ENCODE results near the gene RIC3.
"Not testable (repeated sequence)": the region's sequence is repeated elsewhere in the genome, so short reads cannot be mapped to it uniquely, and the experiment has no call there.

Gene RIC3

DNA sequence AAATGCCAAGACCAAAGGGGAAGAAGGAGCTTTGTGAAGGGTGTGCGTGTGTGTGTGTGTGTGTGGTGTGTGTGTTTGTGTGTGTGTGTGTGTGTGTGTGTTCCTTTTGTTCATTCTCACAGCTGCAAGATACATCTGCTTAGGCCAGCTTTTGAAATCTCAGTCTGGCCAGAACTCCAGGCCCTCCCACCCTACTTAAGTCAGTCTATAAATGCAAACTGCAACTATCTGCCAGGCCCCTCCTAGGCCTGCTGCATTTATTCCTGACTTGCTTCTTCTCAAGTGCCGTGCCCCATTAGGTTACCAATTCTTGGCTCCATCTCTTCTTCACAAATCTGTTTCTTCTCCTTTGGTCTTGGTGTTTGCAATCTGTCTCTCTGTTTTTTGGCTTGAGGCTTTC is 21.6 kb upstream of the RIC3 start:
- DNase-seq (ENCODE audit: low read depth in 2 of 2) = no peak

DNA sequence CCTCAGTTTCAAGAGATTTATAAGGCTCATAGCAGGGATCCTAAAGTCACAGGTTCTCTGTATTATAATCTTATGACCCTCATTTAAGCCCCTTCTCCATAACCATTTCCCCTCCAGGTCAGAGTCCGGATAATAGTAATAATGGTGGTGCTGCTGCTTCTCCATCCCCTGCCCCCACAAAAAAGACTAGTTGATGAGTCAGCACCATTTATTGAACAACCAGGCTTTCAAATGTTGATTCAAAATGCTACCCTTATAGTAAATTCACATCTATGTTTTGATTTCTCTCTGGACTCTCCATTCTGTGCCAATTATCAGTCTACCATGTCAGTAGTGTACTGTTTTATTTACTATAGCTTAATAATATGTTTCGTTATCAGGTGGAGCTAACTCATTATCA is 17.6 kb upstream of the RIC3 start:
- no peak for DNase-seq (ENCODE audit: low read depth in 2 of 2)

DNA sequence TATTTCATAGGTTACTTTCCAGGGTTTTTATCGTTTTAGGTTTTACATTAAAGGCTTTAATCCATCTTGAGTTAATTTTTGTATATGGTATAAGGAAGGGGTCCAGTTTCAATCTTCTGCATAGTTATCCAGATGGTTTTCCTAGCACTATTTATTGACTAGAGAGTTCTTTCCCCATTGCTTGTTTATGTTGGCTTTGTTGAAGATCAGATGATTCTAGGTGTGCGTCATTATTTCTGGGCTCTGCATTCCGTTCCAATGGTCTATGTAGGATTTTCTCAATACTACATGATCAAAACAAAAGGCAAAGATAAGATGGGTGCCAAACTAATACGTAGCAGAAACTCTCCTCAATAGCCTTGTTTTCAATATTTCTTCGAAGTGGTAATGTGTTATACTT is 14.3 kb upstream of the RIC3 start:
- no peak for DNase-seq (ENCODE audit: low read depth in 2 of 2)

DNA sequence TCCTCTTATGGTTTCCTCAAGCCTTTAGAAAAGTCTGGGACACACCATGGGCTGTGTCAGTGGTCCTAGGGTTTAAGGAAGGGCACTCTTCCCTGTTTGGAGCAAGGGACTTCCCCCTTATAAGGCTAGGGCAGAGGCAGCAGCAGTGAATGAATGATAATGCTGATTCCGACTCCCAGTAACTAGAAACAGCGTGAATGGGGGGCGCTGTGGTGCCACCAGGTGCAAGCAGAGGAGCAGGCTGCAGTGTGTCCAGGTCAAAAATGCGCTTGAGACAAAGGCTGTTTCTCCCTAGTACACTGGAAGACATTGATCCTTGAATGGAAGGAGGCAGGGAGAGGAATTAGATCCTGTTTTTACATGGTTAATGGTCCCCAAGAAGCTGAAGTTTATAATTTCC is 11.6 kb upstream of the RIC3 start:
- DNase-seq (ENCODE audit: low read depth in 2 of 2) = no peak

DNA sequence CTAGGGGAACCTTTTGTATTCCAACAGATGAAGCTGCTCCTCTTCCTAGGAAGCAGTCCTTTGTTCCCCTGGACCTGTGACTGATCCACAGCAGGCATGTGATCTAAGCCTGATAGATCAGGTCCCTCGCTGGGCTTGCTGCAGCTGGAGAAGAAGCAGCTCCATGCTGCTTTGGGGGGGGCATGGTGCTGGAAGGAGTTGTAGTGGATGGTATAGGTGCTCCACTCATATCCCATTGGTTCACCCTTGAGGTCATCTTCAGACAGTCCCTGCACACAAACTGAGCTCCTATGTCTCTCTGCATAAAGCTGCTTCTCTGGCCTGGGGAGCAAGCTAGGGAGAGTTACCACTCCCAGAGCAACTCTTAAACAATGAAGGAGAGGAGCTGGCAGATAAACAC is 9.5 kb upstream of the RIC3 start:
- no peak for DNase-seq (ENCODE audit: low read depth in 2 of 2)

DNA sequence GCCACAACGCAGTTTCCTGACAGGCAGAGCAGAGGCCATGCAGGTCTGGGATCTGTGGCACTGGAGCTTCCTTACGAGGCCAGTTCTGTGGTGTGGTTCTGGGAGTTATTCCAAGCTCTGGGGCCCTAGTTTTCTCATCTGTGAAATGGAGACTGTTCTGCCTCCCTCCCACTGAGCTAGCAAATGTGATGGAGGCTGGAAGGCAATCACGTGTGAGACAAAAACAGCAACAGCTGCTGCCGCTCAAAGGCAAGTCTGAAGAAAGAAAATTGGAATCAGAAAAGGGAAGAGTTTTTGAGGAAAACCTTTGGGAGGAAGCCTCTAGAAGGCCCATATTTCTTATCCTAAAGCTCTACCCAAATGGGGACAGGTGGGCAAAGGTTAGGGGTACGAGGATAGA is 8.3 kb upstream of the RIC3 start:
- DNase-seq (ENCODE audit: low read depth in 2 of 2) = no peak

DNA sequence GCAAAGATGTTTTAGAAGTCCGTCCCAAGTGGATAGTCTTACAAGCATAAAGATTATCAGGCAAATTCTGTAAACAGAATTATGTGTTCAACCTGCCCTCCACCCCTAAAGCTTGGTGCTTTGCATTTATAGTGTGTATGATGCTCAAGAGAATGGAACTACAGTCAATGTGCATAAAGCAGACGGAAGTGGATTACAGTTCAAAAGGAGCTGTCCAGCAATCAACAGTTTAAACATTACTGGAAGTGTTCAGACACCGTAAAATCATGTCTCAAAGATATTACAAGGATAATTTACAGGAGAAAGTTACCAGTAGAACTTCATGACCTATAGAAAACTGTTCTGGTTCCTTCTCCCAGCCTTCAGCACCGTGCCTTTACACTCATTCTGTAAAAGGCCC is 1.0 kb downstream of the RIC3 start:
- DNase-seq (ENCODE audit: low read depth in 2 of 2) = no peak

DNA sequence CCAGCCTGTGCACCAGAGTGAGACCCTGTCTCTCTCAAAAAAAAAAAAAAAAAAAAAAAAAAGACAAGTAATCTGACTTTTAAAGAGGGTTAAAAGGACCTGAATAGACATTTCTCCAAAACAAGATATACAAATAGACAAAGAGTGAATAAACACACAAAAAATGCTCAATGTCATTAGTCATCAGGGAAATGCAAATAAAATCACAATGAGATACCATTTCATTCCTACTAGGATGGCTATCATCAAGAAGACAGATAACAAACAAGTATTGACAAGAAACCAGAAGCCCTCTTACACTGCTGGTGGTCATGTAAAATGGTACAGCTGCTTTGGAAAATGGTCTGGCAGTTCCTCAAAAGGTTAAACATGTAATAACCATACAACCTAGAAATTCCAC is 4.1 kb downstream of the RIC3 start:
- no peak for DNase-seq (ENCODE audit: low read depth in 2 of 2)

DNA sequence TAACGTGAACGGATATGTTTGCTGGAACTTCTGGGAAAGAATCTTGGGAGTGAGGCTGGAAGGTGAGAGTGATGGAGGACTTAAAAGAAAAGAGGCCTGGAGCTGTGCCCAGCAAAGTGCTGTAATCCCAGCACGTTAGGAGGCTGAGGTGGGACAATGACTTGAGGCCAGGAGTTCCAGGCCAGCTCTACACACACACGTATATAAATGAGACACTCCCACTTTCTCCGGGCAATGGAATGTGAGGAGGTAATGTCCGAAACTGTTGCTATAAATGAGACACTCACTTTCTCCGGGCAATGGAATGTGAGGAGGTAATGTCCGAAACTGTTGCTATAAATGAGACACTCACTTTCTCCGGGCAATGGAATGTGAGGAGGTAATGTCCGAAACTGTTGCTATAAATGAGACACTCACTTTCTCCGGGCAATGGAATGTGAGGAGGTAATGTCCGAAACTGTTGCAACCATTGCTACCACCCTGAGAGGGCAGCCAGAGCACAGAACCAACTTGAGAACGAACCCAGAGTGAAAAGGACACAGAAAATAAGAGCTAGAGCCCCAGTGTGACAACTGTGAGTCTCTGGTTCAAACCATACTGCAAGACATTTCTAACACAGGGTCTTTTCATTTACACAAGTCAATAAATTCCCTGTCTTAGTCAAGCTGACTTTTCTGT is 7.1 kb downstream of the RIC3 start:
- DNase-seq (ENCODE audit: low read depth in 2 of 2) = not testable (repeated sequence)

DNA sequence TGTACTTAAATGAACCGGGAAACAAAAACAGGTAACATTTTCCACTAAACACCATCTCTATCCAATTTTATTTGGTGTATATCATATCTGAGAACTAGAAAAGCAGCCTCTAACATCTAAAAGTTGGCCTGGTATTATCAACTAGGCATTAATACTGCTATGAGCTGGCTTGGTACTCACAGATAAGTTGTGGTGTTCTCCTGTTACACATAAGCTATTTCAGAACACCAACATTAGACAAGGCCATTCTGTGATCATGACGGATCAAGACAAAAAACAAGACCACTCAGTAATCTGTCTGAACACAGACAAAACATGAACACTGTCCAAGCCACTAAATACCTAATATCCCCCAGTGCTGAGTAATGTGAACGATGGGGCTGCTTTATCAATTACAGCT is 11.9 kb downstream of the RIC3 start:
- no peak for DNase-seq (ENCODE audit: low read depth in 2 of 2)

DNA sequence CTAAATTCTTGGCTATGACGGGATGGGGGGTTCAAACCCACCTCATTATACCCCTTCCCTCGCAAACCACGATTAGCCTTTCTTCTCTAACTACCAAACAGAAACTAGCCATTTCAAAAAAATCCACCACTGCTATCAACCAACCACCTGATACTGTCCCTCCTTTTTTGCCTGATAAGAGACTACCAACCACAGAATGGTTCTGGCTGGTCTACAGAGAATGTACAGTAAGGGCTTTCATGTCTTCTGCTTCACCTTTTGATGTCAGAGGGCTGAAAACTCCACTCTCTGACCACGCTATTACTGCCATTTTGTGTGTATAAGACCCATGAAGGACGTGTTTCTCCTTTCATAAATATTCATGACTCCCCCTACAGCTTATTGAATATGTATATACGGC is 19.1 kb downstream of the RIC3 start:
- DNase-seq (ENCODE audit: low read depth in 2 of 2) = no peak

DNA sequence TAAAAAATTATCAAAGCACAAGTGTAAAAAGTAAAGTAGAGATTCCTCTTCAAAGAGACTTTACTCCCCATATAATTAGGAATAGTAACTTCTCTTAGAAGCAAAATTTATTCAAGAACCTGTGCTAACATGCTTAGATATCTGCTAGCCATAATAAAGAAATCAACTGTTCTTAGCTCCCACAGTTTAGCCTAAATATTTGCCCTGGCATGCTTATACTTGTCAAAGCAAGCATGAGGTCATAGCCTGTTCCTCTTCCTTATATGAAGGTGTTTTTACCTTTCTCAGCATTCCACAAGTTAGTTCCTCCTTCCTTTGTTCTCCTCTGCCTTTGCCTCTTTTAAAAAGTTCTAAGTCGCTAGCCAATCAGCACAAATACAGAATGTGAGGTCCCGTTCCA is 30.3 kb downstream of the RIC3 start:
- DNase-seq (ENCODE audit: low read depth in 2 of 2) = no peak

DNA sequence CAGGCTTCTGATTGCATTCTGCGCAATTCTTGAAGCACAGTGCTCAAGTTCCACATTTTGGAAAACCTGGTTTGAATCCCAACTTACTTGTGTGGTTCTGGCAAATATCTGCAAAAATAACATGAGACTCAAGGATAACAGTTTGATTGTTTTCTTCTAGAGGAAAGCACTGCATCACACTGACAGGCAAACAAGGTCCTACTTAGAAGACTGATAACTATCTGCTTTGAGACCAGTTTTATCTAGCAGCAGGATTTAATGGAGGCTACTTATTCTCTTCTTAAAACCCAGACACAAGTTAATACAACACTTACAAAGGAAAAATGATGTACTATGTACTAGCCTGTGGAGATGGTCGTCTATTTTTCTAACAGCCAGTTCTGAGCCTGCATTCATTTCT is 41.4 kb downstream of the RIC3 start:
- DNase-seq (ENCODE audit: low read depth in 2 of 2) = no peak

DNA sequence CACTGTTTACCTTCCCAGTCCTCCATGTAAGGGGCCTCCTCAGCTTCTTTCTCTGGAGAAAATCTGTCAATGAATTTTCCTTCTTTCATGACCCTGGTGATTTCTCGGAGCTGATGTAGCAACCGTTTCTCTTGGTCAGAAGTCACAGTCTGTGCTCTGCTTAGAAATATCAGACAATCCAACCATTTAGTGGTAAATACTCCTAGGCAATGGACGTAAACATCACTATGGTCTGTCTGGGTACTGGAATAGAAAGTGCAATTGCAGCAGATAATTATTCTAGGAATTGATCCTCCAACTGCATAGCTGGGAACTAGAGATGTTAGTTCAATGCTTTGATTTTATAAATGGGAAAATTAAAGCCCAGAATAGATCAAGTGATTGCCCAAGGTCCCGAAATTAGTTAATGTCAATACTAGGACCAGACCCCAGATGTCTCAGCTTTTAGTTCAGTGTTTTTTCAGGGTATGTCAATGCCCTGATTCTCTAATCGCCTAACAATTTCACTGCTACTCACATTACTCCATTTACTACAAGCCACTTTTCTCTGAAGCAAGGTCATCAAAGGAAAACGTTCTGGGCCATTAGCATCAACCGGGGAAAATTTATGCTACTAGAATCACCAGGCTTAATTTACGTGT is 42.1 kb downstream of the RIC3 start:
- no peak for DNase-seq (ENCODE audit: low read depth in 2 of 2)

DNA sequence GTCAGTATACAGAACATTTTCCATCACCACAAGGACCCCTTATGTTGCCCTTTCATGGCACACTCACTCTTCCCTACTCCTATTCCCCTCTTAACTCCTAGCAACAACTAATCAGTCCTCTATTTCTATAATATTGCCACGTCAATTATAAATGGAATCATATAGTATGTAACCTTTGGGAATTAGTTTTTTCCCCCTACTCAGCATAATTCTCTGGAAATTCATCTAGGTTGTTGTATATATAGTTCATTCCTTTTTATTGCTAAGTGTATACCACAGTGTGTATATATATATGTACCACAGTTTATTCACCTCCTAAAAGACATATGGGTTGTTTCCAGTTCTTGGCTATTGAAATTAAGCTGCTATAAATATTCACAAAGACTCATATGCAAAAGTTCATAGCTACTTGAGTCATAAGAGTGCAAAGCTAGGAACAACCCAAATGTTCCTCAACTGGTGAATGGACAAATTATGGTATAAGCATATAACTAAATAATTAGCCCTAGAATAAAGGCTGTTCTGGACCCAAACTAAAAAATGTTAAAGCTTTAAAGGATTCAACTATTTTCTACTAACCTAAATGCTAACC is 46.6 kb downstream of the RIC3 start:
- no peak for DNase-seq (ENCODE audit: low read depth in 2 of 2)

DNA sequence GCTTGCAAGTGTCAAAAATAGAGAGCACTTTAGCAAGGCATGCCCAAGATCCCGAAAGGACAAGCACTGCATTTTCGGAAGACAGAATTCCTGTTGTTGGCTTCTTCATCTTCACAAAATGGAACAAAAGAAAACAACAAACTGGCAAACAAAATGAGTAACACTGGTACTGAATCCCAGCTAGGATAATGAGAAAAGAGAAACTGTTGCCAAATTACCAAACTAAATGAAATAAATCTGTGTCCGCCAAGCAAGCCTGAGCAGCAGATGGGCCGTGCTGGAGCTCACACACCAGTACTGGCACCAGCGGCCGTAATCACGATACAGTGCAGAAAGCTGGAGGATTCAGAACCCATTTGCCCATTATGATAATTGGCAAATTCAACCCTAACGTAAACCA is 57.2 kb downstream of the RIC3 start:
- DNase-seq (ENCODE audit: low read depth in 2 of 2) = no peak

DNA sequence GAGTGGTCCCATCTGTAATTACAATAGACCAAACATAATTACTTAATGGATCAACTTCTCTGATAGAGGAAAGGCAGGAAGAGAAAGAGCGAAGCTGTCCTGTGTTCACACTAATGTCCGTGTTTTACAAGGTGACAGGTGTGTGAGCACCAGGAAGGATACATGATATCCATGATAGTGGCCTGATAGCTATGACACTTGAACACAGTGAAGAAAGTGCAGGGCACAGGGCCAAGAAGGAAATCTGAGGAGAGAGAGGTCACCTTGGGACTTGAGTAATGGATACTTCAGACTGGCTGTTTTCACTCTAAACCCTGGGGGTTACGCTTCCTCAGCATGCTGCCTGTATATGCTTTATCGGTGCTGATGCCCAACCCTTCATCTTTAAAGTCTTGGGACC is 58.4 kb downstream of the RIC3 start:
- no peak for DNase-seq (ENCODE audit: low read depth in 2 of 2)

DNA sequence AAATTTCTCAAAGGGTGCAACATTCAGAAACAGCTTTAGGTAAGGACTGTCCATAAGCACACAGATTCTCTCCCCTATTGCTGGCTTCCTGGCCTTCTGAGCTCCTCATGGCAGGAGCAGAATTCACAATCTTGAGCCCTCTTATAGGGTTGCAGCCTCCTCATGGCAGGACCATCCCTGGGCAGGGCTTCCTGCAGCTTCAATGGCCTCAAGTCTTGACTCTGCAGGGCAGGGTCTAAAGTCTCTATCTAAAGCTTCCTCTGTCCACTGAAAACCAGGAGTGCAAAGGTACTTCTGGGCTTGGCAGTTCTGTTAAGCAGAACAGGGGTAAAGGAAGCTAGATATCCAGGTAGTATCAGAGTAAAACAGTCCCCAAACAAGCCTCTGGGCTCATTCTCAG is 59.1 kb downstream of the RIC3 start:
- DNase-seq (ENCODE audit: low read depth in 2 of 2) = no peak

DNA sequence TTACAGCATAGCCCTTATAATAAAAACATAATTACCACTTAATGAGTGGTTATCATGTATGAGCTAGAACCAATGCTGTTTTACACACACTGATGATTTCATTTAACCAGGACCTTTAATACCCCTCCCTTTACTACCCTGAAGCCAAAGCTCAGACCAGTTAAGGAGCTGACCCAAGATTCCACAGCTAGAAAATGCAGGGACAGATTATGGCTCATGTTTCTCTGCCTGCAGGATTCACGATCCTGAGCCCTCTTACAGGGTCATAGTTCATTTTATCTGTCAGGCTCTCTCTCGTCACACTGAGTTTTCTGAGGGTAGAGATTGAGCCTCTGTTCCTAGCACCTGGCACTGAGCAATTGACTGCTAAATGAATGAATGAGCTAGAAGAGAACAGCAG is 60.4 kb downstream of the RIC3 start:
- DNase-seq (ENCODE audit: low read depth in 2 of 2) = no peak

DNA sequence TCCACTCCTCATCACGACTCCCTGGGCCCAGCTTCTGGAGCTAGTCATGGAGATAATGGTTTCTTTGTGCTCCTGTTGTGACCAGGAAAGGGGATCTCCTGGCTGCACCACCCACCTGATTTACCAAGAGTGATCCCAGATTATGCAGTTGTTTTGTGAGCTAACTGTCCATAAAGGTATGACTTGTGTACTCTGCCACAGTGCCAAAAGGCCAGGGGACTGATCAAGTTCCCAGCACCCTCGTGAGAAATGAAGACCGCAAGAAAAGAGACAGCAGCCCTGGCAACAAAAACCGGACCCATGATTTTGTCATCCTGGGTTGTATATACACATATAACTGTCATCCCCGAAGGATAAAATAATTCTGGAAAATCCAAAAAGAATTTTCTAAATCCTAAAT is 61.2 kb downstream of the RIC3 start:
- DNase-seq (ENCODE audit: low read depth in 2 of 2) = no peak

DNA sequence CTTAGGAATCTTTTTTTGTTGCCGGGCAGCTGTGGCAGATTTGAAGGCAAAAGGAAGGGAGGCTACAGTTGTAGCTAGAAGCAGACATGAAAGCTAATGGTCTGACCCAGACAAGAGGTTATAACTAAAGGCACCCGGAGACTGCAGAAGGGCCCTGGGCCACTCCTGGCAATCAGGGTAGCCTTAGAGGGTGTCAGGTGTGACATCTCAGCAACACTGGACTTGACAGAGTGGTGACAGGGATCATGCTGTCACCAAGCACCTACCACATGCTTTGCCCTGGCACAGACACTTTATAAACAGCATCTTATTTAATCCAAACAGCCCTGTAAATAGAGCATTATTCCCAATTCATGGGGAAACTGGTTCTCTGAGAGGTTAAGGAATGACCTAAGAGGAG is 62.1 kb downstream of the RIC3 start:
- DNase-seq (ENCODE audit: low read depth in 2 of 2) = no peak

DNA sequence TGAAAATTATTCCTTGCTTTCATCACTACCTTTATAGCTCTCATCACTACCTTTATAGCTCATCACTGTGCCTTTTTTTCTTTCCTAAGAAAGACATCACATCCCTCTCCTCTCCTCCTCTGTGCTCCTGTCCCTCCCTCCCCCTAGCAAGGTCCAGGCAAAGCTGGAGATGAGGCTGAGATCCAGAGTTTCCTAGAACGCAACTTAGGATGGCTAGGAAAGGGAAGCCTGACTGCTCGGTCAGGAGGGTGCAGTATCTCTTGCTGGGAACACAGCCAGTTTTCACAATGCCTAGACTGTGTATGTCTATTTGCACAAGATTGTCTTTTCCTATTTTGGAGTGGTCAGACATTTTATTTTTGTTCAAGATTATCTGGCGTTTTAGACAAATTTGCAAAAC is 63.2 kb downstream of the RIC3 start:
- DNase-seq (ENCODE audit: low read depth in 2 of 2) = no peak

DNA sequence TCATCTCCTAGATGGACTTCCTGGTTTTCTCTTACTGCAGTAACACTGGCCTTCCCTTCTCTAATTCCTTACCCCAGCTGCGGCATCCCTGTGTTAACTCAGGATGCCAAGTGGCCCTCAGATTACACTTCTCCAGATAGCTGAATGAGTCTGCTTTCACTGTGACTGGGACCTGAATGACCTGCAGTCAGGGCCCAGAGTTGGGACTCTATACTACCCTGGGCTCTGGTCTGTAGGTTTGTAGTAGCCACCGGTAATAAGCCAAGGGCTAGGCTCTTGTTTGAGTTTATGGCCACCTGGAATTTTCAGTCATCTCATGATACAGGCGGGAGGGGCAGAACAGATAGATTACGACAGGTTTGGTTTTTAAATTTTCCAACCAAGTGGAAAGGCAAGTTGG is 63.7 kb downstream of the RIC3 start:
- DNase-seq (ENCODE audit: low read depth in 2 of 2) = no peak

DNA sequence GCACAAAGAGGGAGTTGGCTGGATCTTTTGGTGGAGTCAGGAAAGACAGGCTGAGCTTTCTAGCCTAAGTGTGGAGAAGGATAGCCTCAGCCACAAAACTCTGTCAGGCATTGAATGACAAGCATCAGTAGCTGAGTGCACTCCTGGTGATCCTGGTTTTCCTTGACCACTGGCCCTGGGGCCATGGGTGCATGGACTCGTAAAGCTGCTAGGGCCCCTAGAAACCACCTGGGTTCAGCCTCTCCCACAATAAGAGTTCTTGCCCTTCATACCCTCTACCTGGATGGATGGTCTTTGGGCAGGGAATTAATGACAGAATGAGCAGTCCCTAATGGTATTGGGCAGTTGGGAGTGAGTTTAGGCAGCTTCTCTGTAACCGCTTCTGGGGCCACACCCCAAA is 64.9 kb downstream of the RIC3 start:
- DNase-seq (ENCODE audit: low read depth in 2 of 2) = no peak
